ENCODE measurements around the gene LTBP1.

- TF ChIP-seq CTCF (IDR thresholded peaks at IDR 0.05) (no peak), POLR2A (IDR thresholded peaks at IDR 0.05) (no peak)
Observed at GRCh38 chr2:33442528-33443079, 495.9 kb downstream of the LTBP1 start.

Measured in adrenal gland (tissue), 5 donors.